ENCODE measurements around the gene SOD2. TPM values are rescaled to one million over a fixed set of nuclear protein-coding genes. Genes with fewer than 3 reads are reported as not detected.

Gene SOD2
- total and polyA plus RNA-seq, 9 of the 15 experiments (the other 6 are each of a cell fraction or from before 2014, with no cell fraction given), result 39.8 to 140 (median 95.8) TPM

GRCh38 chr6:159718634-159719033 lies 25.6 kb upstream of the SOD2 start (continued):
- TF ChIP-seq TRIM25 (IDR thresholded peaks at IDR 0.05; ENCODE audit: borderline replicate concordance) (no peak), WHSC1 (IDR thresholded peaks at IDR 0.05; ENCODE audit: low read length) (no peak), ZBTB8A (IDR thresholded peaks at IDR 0.05; ENCODE audit: partially characterized antibody) (no peak), ZBTB17 (CRISPR knock-in tag; IDR thresholded peaks at IDR 0.05) (no peak), ZFX (CRISPR knock-in tag; IDR thresholded peaks at IDR 0.05) (0 out of 2 replicates have a peak, but pooled peaks have one; percentile 21), RBM14 (IDR thresholded peaks at IDR 0.05; ENCODE audit: borderline replicate concordance, insufficient read depth, low read depth, low read length) (no peak), RBM25 (IDR thresholded peaks at IDR 0.05; ENCODE audit: low read depth, low read length, severe bottlenecking) (no peak), EP400 (IDR thresholded peaks at IDR 0.05) (no peak), ZNF253 (CRISPR knock-in tag; conservative IDR thresholded peaks at IDR 0.05) (no peak), LCOR (CRISPR knock-in tag; IDR thresholded peaks at IDR 0.05) (no peak), TARDBP (IDR thresholded peaks at IDR 0.05) (no peak), HOXB6 (CRISPR knock-in tag; IDR thresholded peaks at IDR 0.05; ENCODE audit: borderline replicate concordance) (no peak), TBL1XR1 (IDR thresholded peaks at IDR 0.05; ENCODE audit: low read length in 2 of 2) (no peak), SOX6 (IDR thresholded peaks at IDR 0.05) (peak; percentile 70; the same call in 1 of the 2 replicates), TEAD1 (CRISPR knock-in tag; IDR thresholded peaks at IDR 0.05) (0 out of 4 replicates have a peak, but pooled peaks of 1 of the 2 experiments have one; percentile 29), EWSR1 (IDR thresholded peaks at IDR 0.05; ENCODE audit: borderline replicate concordance, low read depth, partially characterized antibody) (no peak), RBM34 (IDR thresholded peaks at IDR 0.05; ENCODE audit: borderline replicate concordance, insufficient read depth, low read length) (no peak), ZKSCAN1 (IDR thresholded peaks at IDR 0.05; ENCODE audit: low read depth, low read length) (no peak), RBFOX2 (IDR thresholded peaks at IDR 0.05; ENCODE audit: low read depth, low read length) (no peak), ZNF707 (CRISPR knock-in tag; conservative IDR thresholded peaks at IDR 0.05) (no peak), NR3C1 (CRISPR knock-in tag; IDR thresholded peaks at IDR 0.05) (no peak), TCF3 (CRISPR knock-in tag; IDR thresholded peaks at IDR 0.05) (peak; percentile 80), ZNF347 (CRISPR knock-in tag; IDR thresholded peaks at IDR 0.05; ENCODE audit: low read depth) (no peak), ZNF436 (CRISPR knock-in tag; IDR thresholded peaks at IDR 0.05) (no peak), PYGO2 (tag; IDR thresholded peaks at IDR 0.05) (no peak), KHSRP (IDR thresholded peaks at IDR 0.05) (no peak), SMAD2 (IDR thresholded peaks at IDR 0.05; ENCODE audit: low read depth, low read length) (no peak), HNRNPUL1 (IDR thresholded peaks at IDR 0.05; ENCODE audit: low read length) (no peak), VEZF1 (CRISPR knock-in tag; IDR thresholded peaks at IDR 0.05) (no peak), MAZ (CRISPR knock-in tag; conservative IDR thresholded peaks at IDR 0.05 in 1 of 2, IDR thresholded peaks at IDR 0.05 in 1 of 2) (no peak)
